SU-DHL-6 (cell line): ENCODE results near the gene DEGS1.

Source experiments
- H2AFZ ChIP-seq: fragments of 200-600 bp; sonication (generic); 2 replicates; pipeline ENCODE4 v1.6.1; 2014; ENCODE audit warnings: low read depth, mild to moderate bottlenecking, moderate library complexity, mixed read lengths, antibody characterized with exemption, low read length; ENCODE audit not compliant: severe bottlenecking
- H3F3A ChIP-seq: fragments of 200-600 bp; shearing (Covaris generic); 2 replicates; pipeline ENCODE4 v1.6.0; 2016; ENCODE audit warnings: antibody characterized with exemption, mild to moderate bottlenecking; ENCODE audit not compliant: insufficient read depth
- H3K27ac ChIP-seq: fragments of 200-600 bp; sonication (generic); 2 replicates; pipeline ENCODE4 v1.5.1; 2016; ENCODE audit warnings: low read depth, mild to moderate bottlenecking, low read length, moderate library complexity, mixed read lengths
- H3K27me3 ChIP-seq: fragments of 200-600 bp; sonication (generic), shearing (Covaris generic); 2 replicates; pipeline ENCODE4 v1.6.0; 2014; ENCODE audit warnings: mild to moderate bottlenecking, low read length
- H3K36me3 ChIP-seq: fragments of 200-600 bp; sonication (generic); 2 replicates; pipeline ENCODE4 v1.6.1; 2014; ENCODE audit warnings: mild to moderate bottlenecking, low read length, mixed read lengths
- H3K4me2 ChIP-seq: fragments of 300-600, 200-600 bp; shearing (Covaris generic), sonication (generic); 2 replicates; pipeline ENCODE4 v1.6.0; 2014; ENCODE audit warnings: low read length, low read depth, mild to moderate bottlenecking; ENCODE audit not compliant: poor library complexity, severe bottlenecking
- H3K4me3 ChIP-seq: fragments of 200-600 bp; sonication (generic); 2 replicates; pipeline ENCODE4 v1.5.1; 2014; ENCODE audit warnings: antibody characterized with exemption, low read length, mild to moderate bottlenecking, mixed read lengths; ENCODE audit not compliant: insufficient read depth, poor library complexity, severe bottlenecking
- H3K79me2 ChIP-seq: fragments of 200-600 bp; sonication (generic); 2 replicates; pipeline ENCODE4 v1.6.1; 2014; ENCODE audit warnings: mild to moderate bottlenecking, low read length, moderate library complexity; ENCODE audit not compliant: insufficient read depth
- H3K9ac ChIP-seq: fragments of 200-600 bp; sonication (generic); 2 replicates; pipeline ENCODE4 v1.7.0; 2014; ENCODE audit warnings: mild to moderate bottlenecking, low read length
- H3K9me2 ChIP-seq: fragments of 200-600 bp; sonication (generic); replicated peaks from 2 replicates; pipeline ENCODE4 v1.6.1; 2014; ENCODE audit warnings: low read length; ENCODE audit not compliant: insufficient read depth
- H3K9me3 ChIP-seq: fragments of 200-600 bp; sonication (generic); 2 replicates; pipeline ENCODE4 v1.6.1; 2014; ENCODE audit warnings: low read length, mixed read lengths; ENCODE audit not compliant: insufficient read depth
- H4K20me1 ChIP-seq: fragments of 200-600 bp; sonication (generic); 2 replicates; pipeline ENCODE4 v1.6.1; 2014; ENCODE audit warnings: low read depth, mild to moderate bottlenecking, antibody characterized with exemption, low read length, moderate library complexity, mixed read lengths
- EZH2phosphoT487 ChIP-seq: fragments of 200-600 bp; sonication (generic), shearing (Covaris generic); conservative IDR thresholded peaks from 2 replicates; pipeline ENCODE4 v1.6.1; 2018; ENCODE audit warnings: mild to moderate bottlenecking, antibody characterized with exemption, low read length, moderate library complexity, mixed read lengths
- TF ChIP-seq, protein P1 (sequence below): fragments of 200-600 bp; sonication (generic); IDR thresholded peaks from one replicate; pipeline ENCODE4 v1.5.1; 2017; ENCODE audit warnings: antibody characterized with exemption, mild to moderate bottlenecking, low read length, moderate library complexity; ENCODE audit not compliant: insufficient read depth, poor library complexity, severe bottlenecking

The DEGS1 gene

DNA sequence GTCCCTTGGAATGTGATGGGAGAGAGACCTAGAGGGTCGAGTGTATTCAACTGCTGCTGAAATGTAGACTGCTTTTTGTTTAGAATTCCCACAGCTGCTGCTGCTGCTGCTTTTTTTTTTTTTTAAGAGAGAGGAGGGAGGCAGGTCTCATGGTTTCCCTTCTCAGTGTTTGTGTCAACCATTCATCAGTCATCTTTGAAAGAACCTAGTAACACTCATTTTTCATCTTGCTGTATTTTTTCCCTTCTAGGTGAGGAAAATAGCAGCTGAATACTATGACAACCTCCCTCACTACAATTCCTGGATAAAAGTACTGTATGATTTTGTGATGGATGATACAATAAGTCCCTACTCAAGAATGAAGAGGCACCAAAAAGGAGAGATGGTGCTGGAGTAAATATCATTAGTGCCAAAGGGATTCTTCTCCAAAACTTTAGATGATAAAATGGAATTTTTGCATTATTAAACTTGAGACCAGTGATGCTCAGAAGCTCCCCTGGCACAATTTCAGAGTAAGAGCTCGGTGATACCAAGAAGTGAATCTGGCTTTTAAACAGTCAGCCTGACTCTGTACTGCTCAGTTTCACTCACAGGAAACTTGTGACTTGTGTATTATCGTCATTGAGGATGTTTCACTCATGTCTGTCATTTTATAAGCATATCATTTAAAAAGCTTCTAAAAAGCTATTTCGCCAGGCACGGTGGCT is 9.2 kb downstream of the DEGS1 start:
- H3K4me3 ChIP-seq, result no peak overlapping the region
- peaks cover 24% of the 10 kb centered on the region; the same call in 1 of the 2 replicates for H3F3A ChIP-seq
- TF ChIP-seq EZH2phosphoT487, result no peak
- TF ChIP-seq, protein P1, sequence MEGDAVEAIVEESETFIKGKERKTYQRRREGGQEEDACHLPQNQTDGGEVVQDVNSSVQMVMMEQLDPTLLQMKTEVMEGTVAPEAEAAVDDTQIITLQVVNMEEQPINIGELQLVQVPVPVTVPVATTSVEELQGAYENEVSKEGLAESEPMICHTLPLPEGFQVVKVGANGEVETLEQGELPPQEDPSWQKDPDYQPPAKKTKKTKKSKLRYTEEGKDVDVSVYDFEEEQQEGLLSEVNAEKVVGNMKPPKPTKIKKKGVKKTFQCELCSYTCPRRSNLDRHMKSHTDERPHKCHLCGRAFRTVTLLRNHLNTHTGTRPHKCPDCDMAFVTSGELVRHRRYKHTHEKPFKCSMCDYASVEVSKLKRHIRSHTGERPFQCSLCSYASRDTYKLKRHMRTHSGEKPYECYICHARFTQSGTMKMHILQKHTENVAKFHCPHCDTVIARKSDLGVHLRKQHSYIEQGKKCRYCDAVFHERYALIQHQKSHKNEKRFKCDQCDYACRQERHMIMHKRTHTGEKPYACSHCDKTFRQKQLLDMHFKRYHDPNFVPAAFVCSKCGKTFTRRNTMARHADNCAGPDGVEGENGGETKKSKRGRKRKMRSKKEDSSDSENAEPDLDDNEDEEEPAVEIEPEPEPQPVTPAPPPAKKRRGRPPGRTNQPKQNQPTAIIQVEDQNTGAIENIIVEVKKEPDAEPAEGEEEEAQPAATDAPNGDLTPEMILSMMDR, result no peak
- no peaks in the 10 kb centered on the region for H3K27me3 ChIP-seq
- no peak overlapping the region for H3K27ac ChIP-seq
- H3K36me3 ChIP-seq, result peaks cover 13% of the 10 kb centered on the region
- peaks cover 35% of the 10 kb centered on the region for H3K79me2 ChIP-seq
- H3K9me2 ChIP-seq, result no peaks in the 10 kb centered on the region
- H3K4me2 ChIP-seq, result no peak overlapping the region
- H3K9me3 ChIP-seq, result no peaks in the 10 kb centered on the region
- no peaks in the 10 kb centered on the region for H4K20me1 ChIP-seq
- no peak overlapping the region for H2AFZ ChIP-seq
- no peak overlapping the region for H3K9ac ChIP-seq

- TF ChIP-seq EZH2phosphoT487, result no peak
- TF ChIP-seq, protein P1, result no peak
- H2AFZ ChIP-seq, result no peak overlapping the region
- H3K9me2 ChIP-seq, result no peaks in the 10 kb centered on the region
- H3K27me3 ChIP-seq, result no peaks in the 10 kb centered on the region
- H3K36me3 ChIP-seq, result peaks cover 8% of the 10 kb centered on the region
- H3K79me2 ChIP-seq, result peaks cover 22% of the 10 kb centered on the region
- no peaks in the 10 kb centered on the region for H3K9me3 ChIP-seq
- peaks cover 19% of the 10 kb centered on the region; the same call in 1 of the 2 replicates for H3F3A ChIP-seq
- H3K4me2 ChIP-seq, result no peak overlapping the region
- no peak overlapping the region for H3K9ac ChIP-seq
- no peaks in the 10 kb centered on the region for H4K20me1 ChIP-seq
- H3K27ac ChIP-seq, result no peak overlapping the region
- no peak overlapping the region for H3K4me3 ChIP-seq
These were observed 10.4 kb downstream of the DEGS1 start for GRCh38 chr1:224193319-224193966.

DNA sequence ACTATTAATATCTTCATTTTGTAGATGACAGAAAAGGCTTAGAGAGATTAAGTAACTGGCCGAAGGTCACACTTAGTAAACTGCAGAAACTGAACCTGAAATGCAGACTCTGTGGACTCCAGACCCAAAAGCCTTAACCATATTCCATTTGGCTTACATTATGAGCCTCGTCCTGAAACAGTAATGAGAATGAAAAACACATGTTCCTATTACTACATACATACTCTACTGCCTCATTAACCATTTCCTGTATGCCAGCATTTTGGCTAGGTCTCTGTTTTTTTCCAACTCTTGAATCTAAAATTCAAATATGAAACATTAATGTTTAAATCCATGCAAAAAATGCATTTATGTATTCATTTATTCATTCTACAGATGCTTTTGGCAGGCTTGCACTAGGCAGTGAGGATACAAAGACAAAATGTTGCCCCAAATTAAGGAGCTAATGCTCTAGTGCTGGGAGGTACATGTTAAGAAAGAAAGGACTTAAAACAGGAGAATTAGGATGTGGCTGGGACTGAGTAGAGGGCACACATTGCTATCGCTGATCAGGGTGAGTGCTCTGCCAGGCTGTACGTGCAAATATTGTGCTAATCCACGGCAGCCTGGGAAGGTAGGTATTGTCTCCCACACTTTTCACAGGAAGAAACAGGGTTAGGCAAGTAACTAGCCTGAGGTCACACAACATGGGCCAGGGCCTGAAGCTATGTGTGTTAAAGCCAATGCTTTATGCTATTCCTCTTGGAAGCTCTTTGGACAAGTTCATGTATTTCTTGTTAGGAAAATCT is 14.0 kb downstream of the DEGS1 start:
- H2AFZ ChIP-seq, result no peak overlapping the region
- no peaks in the 10 kb centered on the region for H3K79me2 ChIP-seq
- no peak overlapping the region for H3K27ac ChIP-seq
- no peaks in the 10 kb centered on the region for H3K9me2 ChIP-seq
- H4K20me1 ChIP-seq, result no peaks in the 10 kb centered on the region
- no peak overlapping the region for H3K4me3 ChIP-seq
- H3K36me3 ChIP-seq, result peaks cover 5% of the 10 kb centered on the region
- H3K4me2 ChIP-seq, result no peak overlapping the region
- peaks cover 9% of the 10 kb centered on the region; the same call in 1 of the 2 replicates for H3F3A ChIP-seq
- no peak overlapping the region for H3K9ac ChIP-seq
- no peaks in the 10 kb centered on the region for H3K27me3 ChIP-seq
- no peaks in the 10 kb centered on the region for H3K9me3 ChIP-seq
- TF ChIP-seq, protein P1, result no peak
